Measurements from ENCODE around the gene SNRPD3.

SNRPD3 gene

GRCh38 chr22:24567668-24568067 is 11.9 kb downstream of the SNRPD3 start:
- DNase-seq (ENCODE audit: low read depth): no peak

DNA sequence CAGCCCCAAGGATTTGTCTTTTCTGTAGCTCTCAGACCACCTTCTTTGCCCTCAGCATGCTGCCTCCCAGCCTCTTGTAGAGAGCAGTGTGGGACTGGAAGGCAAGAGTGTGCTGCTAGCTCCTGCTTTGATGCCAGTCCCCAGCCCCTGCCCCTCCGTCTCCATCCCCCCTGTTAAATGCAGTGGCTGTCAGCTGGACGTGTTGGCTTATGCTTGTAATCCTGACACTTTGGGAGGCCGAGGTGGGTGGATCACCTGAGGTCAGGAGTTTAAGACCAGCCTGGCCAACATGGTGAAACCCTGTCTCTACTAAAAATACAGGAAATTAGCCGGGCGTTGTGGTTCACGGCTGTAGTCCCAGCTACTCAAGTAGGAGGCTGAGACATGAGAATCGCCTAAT is 15.5 kb downstream of the SNRPD3 start:
- no peak for DNase-seq (ENCODE audit: low read depth)

DNA sequence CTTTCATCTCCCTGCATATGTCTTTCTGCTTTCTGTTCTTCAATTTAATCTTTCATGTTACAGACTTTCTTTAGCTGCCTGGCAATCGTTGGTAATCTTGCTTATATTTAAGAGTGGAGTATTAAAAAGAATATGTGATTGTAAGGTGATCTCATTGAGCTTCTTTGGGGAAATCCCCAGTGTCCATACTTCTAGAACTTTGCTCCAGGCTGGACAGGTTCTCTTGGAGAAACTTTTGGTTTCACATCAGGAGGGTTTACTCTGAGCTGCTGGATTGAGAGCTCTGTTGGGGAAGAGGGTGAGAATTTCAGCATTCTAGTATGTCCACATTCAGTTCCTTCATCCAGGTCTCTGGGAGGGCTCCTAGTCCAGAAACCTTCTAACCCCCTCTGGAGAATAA is 21.0 kb downstream of the SNRPD3 start:
- DNase-seq (ENCODE audit: low read depth): no peak

- peak; percentile 78 for DNase-seq (ENCODE audit: low read depth)
Observed at GRCh38 chr22:24578355-24579257, 22.8 kb downstream of the SNRPD3 start.

- no peak for DNase-seq (ENCODE audit: low read depth)
Observed at GRCh38 chr22:24579258-24579601, 23.4 kb downstream of the SNRPD3 start.

GRCh38 chr22:24580276-24580675 is 24.5 kb downstream of the SNRPD3 start:
- DNase-seq (ENCODE audit: low read depth): peak; percentile 94

DNA sequence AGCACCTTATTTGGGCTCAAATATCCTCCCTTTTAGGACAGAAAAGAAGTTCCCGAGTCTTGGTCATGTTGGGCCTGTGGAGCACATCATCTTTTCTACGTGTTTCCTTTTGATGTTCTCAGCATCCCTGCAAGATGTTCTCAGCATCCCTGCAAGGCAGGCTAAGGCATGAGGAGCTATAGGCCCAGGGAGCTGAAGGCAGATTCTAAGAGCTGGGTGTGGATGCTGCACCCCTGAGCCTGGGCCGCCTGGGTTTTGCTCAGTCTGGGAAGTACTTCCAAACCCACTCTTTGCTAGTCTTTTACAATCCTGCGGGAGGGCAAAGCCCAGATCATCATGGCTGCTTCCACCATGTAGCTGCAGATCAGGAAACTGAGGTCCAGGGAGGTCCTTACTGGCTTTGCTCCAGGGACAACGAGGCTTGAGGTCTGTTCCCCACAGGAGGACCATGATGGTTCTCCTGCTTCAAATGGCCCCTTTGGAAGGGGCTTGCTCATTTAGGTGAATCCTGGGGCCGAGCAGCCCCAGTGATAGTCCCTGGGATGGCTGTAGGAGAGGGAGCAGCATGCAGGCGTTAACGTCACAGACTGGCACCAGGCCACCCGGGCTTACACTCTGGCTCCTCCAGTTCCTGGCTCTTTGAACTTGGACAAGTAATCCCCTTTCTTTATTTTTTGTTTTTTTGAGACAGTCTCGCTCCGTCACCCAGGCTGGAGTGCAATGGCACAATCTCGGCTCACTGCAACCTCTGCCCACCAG is 26.4 kb downstream of the SNRPD3 start:
- no peak for DNase-seq (ENCODE audit: low read depth)

GRCh38 chr22:24583221-24584165 is 27.7 kb downstream of the SNRPD3 start:
- DNase-seq (ENCODE audit: low read depth): peak; percentile 37

GRCh38 chr22:24584166-24584790 is 28.5 kb downstream of the SNRPD3 start:
- DNase-seq (ENCODE audit: low read depth): no peak

- no peak for DNase-seq (ENCODE audit: low read depth)
Observed at GRCh38 chr22:24584871-24585411, 29.1 kb downstream of the SNRPD3 start.

- DNase-seq (ENCODE audit: low read depth): no peak
Observed at GRCh38 chr22:24585461-24585860, 29.7 kb downstream of the SNRPD3 start.

GRCh38 chr22:24585927-24586546 is 30.2 kb downstream of the SNRPD3 start:
- DNase-seq (ENCODE audit: low read depth): no peak

GRCh38 chr22:24587251-24587650 is 31.5 kb downstream of the SNRPD3 start:
- no peak for DNase-seq (ENCODE audit: low read depth)

DNA sequence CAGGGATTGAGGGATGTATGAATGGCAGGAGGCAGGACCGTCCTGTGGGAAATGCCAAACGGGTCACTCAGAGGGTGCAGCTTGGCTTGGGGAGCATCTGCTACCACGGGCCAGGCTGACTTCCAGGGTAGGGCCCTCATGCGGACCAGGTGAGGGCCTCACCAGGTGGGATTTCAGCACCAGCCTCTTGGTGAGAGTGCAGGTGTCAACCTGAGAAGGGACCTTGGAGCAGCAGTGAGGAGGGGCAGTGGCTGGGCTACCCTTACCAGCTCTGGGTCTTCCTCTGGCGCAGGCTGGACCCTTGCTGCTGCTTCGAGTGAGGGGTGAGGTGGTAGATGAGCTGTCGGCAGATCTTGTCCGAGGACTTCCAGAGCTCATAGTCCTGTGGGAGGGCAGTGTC is 32.1 kb downstream of the SNRPD3 start:
- DNase-seq (ENCODE audit: low read depth): no peak

DNA sequence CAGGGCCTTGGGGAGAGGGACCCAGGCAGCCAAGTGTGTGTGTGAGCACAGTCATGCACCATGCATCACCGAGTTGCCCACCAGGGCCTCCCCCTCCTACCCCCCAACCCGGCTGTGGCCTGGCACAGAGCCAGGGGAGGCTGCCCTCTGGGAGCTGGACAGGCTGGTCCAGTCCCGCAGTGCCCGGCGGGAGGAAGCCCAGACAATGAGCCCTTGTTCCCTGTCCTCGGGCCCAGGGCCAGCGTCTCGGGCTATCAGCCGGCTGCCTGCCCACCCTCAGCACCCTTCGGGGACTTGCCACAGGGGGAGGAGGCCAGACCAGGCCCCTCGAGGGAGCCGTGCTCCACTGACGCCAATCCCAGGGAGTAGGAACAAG is 32.6 kb downstream of the SNRPD3 start:
- no peak for DNase-seq (ENCODE audit: low read depth)

DNA sequence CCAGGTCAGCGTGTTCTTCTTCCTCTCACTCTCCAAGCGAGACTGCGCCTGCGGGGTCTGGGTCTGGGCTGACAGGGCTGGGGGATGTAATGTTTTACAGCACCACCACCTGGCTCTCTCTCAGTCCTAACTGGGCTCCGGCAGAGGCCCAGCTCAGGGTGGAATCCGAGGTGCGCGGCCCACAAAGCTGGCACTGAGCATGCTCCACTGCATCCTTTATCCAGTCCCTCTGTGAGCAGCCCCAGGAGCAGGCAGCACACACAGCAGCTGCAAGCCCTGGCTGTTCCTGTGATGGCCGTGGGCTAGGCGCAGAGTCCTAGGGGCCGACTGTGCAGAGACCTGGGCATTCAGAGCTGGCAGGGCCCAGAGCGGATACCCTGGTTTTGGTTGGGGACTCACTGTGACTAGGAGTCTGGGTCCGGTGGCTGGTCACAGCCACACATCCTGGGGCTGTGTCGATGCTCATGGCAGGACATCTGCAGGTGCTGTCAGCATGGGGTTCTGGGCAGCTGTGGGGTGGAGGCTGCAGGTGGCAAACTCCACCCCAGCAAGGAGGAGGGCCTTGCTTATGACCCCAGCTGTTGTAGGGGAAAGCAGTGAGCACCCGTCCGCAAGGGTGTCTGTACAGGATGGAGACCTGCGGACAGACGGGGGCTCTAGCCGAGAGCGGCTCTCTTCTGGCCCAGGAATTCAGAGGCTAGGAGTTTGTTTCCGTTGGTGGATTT is 33.1 kb downstream of the SNRPD3 start:
- DNase-seq (ENCODE audit: low read depth): no peak

- no peak for DNase-seq (ENCODE audit: low read depth)
Observed at GRCh38 chr22:24589518-24590030, 33.8 kb downstream of the SNRPD3 start.

GRCh38 chr22:24590596-24591173 is 34.9 kb downstream of the SNRPD3 start:
- DNase-seq (ENCODE audit: low read depth): no peak

DNA sequence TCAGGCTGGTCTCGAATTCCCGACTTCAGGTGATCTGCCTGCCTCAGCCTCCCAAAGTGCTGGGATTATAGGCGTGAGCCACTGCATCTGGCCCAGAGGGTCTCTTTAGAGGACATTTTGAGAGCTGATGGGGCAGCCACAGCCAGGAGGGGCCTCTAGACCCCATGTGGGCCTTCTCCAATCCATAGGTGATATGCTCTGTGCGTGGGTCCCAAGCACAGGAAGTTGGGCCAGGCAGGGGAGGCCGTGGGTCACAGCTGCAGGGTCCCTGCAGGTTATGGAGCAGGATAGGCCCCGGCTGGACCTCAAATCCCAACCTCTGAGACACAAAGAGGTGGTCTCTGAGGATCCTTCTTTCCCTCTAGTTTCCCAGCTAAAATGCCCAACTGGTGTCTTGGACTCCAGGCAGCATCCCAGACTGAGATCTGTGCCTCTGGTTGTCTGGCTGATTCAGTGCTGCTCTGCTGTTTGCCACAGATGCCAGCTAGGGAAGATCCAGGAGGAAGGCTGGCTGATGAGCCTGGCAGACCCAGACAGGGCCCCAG is 35.6 kb downstream of the SNRPD3 start:
- DNase-seq (ENCODE audit: low read depth): no peak

Measured in amniotic epithelial cell (primary cell).